Heart right ventricle (tissue), 16 donors: ENCODE results near the gene FBXW12. TPM values are rescaled to one million over a fixed set of nuclear protein-coding genes. Genes with fewer than 3 reads are reported as not detected.

Source experiments
- ATAC-seq, 8 donors: fragments of 200-7000 bp; cut with Tn5 transposase; one replicate each; pipeline ENCODE4 v1.9.1; 2020; ENCODE audit warnings: mild to moderate bottlenecking in 8 of 8, moderate library complexity in 8 of 8, moderate number of reproducible peaks in 1 of 8
- DNase-seq, 2 donors: peaks; one replicate each; pipeline ENCODE4 v3.0.0-alpha.2; 2020
- H3K27ac ChIP-seq, 10 donors: fragments of 200-600 bp; sonication (generic) in 2 of 10; one replicate each; pipeline versions ENCODE4 v1.5.0 to v1.8.0; 2020 to 2022; ENCODE audit warnings: mild to moderate bottlenecking in 3 of 10
- H3K27me3 ChIP-seq, 7 donors: fragments of 200-600 bp; one replicate each; pipeline ENCODE4 v1.8.0; 2021 to 2022; ENCODE audit warnings: mild to moderate bottlenecking in 2 of 7
- H3K36me3 ChIP-seq, 9 donors: fragments of 200-600 bp; sonication (generic) in 1 of 9; one replicate each; pipeline versions ENCODE4 v1.5.0 to v1.8.0; 2020 to 2022; ENCODE audit warnings: mild to moderate bottlenecking in 2 of 9
- H3K4me1 ChIP-seq, 9 donors: fragments of 200-600 bp; sonication (generic) in 1 of 9; one replicate each; pipeline versions ENCODE4 v1.5.0 to v1.8.0; 2020 to 2022; ENCODE audit warnings: mild to moderate bottlenecking in 4 of 9
- H3K4me3 ChIP-seq, 10 donors: fragments of 200-600 bp; sonication (generic) in 2 of 10; one replicate each; pipeline versions ENCODE4 v1.5.0 to v1.8.0; 2020 to 2022; ENCODE audit warnings: mild to moderate bottlenecking in 7 of 10, moderate library complexity in 2 of 10
- H3K9me3 ChIP-seq, 11 donors: fragments of 200-600 bp in 10 of 11; sonication (generic) in 2 of 11; one replicate each; pipeline versions ENCODE4 v1.5.0 to v1.8.0; 2013 to 2022; ENCODE audit warnings: mild to moderate bottlenecking in 2 of 11, control low read depth in 1 of 11, moderate library complexity in 1 of 11
- CTCF ChIP-seq, 9 donors: fragments of 200-600 bp; sonication (generic) in 2 of 9; IDR thresholded peaks; one replicate each; pipeline versions ENCODE4 v1.5.0 to v1.8.0; 2021 to 2022; ENCODE audit warnings: antibody characterized with exemption in 9 of 9, mild to moderate bottlenecking in 5 of 9, moderate library complexity in 1 of 9
- WGBS, 2 donors: extraction: QIAGEN DNeasy Blood & Tissue Kit; methylation state at CpG; one replicate each; pipeline ENCODE4 v1.1.7; 2013; ENCODE audit warnings: inconsistent platforms in 1 of 2; 5-methylcytosine and 5-hydroxymethylcytosine counted together
- intact Hi-C, 10 donors: fragments of 100-400 bp; cut with DNase I; formaldehyde crosslinking; loops; one replicate each; pipeline versions ENCODE4 v1.11.1 to v1.14.2; 2022
- polyA plus RNA-seq, 2 donors: library from polyadenylated mRNA; stranded (reverse); fragments of 200-250 nt; gene quantifications; one replicate each; pipeline ENCODE4 v1.2.3, GENCODE V29; 2013
- total RNA-seq, 10 donors: library from RNA; stranded (reverse); fragmentation: NEBNext Ultra II Directional in 3 of 10; extraction: Animal tissue kit (Norgen Biotek cat#: 25700) in 3 of 10; gene quantifications; one replicate each; pipeline versions ENCODE4 v1.2.1 to v1.2.4, GENCODE V29; 2021 to 2023
- donor health status: Arrhythmogenic right ventricular cardiomyopathy.
- donor health status: ischemic (EF 13 %, LVEDD 7.1; RV severe dilation, severe dysfunction).
- donor health status: healthy with polysubstance abuse.
- donor health status: DM: no; HTN: yes; CAD: no.
- donor health status: DM: no; HTN: no; CAD: no.
- donor health status: ischemic (EF 25% LVEDD 6.9; RV normal size, moderate dysfunction).
- donor health status: ischemic (EF 25% LVEDD 5.7; RV mildly dilated, moderate dysfunction).
- donor health status: healthy.
- donor health status: DM: yes; HTN: yes; CAD: no.
- donor health status: Ischemic cardiomyopathy.
- donor health status: ischemic (EF 35%, LVEDD 5.7; RV mildly dilated, moderate dysfunction).
- donor health status: nonischemic (EF 11% LVEDD 7.7; RV severe dilation, severe dysfunction).
- donor health status: DM: yes; HTN: yes; CAD: no.
- donor health status: PGD.
- donor health status: ischemic (EF 29% LVEDD 5.4; RV normal size, mild dysfunction).
- donor health status: nonischemic (EF 23%, LVEDD 6.1; RV moderate dilation, normal function).

The FBXW12 gene
- total and polyA plus RNA-seq, 12 donors = 0.28 to 0.29 TPM; not detected in 10

GRCh38 chr3:48429317-48429959, 57.4 kb downstream of the FBXW12 start:
- ATAC-seq = peak in 5 of 8 donors; percentile 16 to 58 (median 39)
- peak; percentile 28 to 58 for DNase-seq
- no peaks in the 10 kb centered on the region for H3K9me3 ChIP-seq
- H3K4me3 ChIP-seq = peak overlapping the region; percentile 36 to 96 (median 82)
- intact Hi-C loops = loop anchor here in 1 of 10 donors (2.0 kb wide), 1 partner anchor 27 kb away; no protein-coding TSS in a partner anchor
- peaks cover 0 to 10% (median 0%) of the 10 kb centered on the region in 7 donors for H3K27me3 ChIP-seq
- peaks cover 29 to 54% (median 47%) of the 10 kb centered on the region in 9 donors for H3K4me1 ChIP-seq
- peak overlapping the region; percentile 82 to 93 (median 90) for H3K27ac ChIP-seq
- peaks cover 0 to 29% (median 10%) of the 10 kb centered on the region in 9 donors for H3K36me3 ChIP-seq
- WGBS, 2 donors = 0 to 1% methylated on average over 52 to 86 of the region's 86 CpGs
- no peak for TF ChIP-seq CTCF (IDR thresholded peaks at IDR 0.05)

GRCh38 chr3:48429960-48430707, 58.1 kb downstream of the FBXW12 start, which contains the start of gene PLXNB1:
PLXNB1 (minus strand) TSS chr3:48430086; CDS start chr3:48424611, 5,475 bp downstream.
- DNase-seq (peak in 1 of 2 donors; percentile 40), ATAC-seq (peak in 2 of 8 donors; percentile 24 to 25)
- no peak for TF ChIP-seq CTCF (IDR thresholded peaks at IDR 0.05)
- Histone ChIP-seq H3K4me1 (peaks cover 27 to 49% (median 43%) of the 10 kb centered on the region in 9 donors), H3K27me3 (peaks cover 0 to 10% (median 0%) of the 10 kb centered on the region in 7 donors), H3K27ac (peak within 1 kb of the TSS; percentile 82 to 93 (median 90)), H3K9me3 (no peaks in the 10 kb centered on the region), H3K4me3 (peak within 1 kb of the TSS; percentile 36 to 96 (median 82)), H3K36me3 (peaks cover 0 to 32% (median 10%) of the 10 kb centered on the region in 9 donors)
- intact Hi-C loops = loop anchor here in 3 of 10 donors (2.0 to 10.0 kb wide), 3 partner anchors 27 to 235 kb away; no protein-coding TSS in a partner anchor
- 17 to 27% methylated on average over 15 of the region's 15 CpGs for WGBS, 2 donors

- H3K27me3 ChIP-seq = peaks cover 0 to 10% (median 0%) of the 10 kb centered on the region in 7 donors
- H3K36me3 ChIP-seq = peaks cover 0 to 32% (median 10%) of the 10 kb centered on the region in 9 donors
- no peak for TF ChIP-seq CTCF (IDR thresholded peaks at IDR 0.05)
- DNase-seq (no peak), ATAC-seq (no peak)
- no peak overlapping the region for H3K4me3 ChIP-seq
- 83 to 100% methylated on average over 1 of the region's 1 CpG for WGBS, 2 donors
- peaks cover 21 to 45% (median 40%) of the 10 kb centered on the region in 9 donors for H3K4me1 ChIP-seq
- intact Hi-C loops = loop anchor here in 2 of 10 donors (5.0 to 10.0 kb wide), 2 partner anchors 158 to 236 kb away; no protein-coding TSS in a partner anchor
- H3K9me3 ChIP-seq = no peaks in the 10 kb centered on the region
- no peak overlapping the region for H3K27ac ChIP-seq
These were observed 58.7 kb downstream of the FBXW12 start for GRCh38 chr3:48430708-48431101.
